Large intestine (tissue), 3 donors: Measurements from ENCODE around the gene NIPAL3. TPM values are rescaled to one million over a fixed set of nuclear protein-coding genes. Genes with fewer than 3 reads are reported as not detected.

Experiments
- DNase-seq, 2 donors: peaks; one replicate each; pipeline versions ENCODE4 v3.0.0 to v3.0.0-alpha.2; 2013
- H3K27ac ChIP-seq: one replicate; pipeline ENCODE4 v1.5.1; 2013; ENCODE audit warnings: low read length
- H3K27me3 ChIP-seq: 2 replicates; pipeline ENCODE4 v1.6.1; 2013; ENCODE audit warnings: low read length; ENCODE audit not compliant: control insufficient read depth, insufficient read depth
- H3K36me3 ChIP-seq: 2 replicates; pipeline ENCODE4 v1.6.1; 2013; ENCODE audit warnings: low read length; ENCODE audit not compliant: control insufficient read depth, insufficient read depth
- H3K4me1 ChIP-seq: one replicate; pipeline ENCODE4 v1.6.1; 2013; ENCODE audit warnings: low read length; ENCODE audit not compliant: control insufficient read depth, insufficient read depth
- H3K4me3 ChIP-seq: one replicate; pipeline ENCODE4 v1.5.1; 2013; ENCODE audit warnings: low read length
- H3K9me3 ChIP-seq: one replicate; pipeline ENCODE4 v1.6.1; 2013; ENCODE audit warnings: mild to moderate bottlenecking, low read depth, low read length, moderate library complexity; ENCODE audit not compliant: control insufficient read depth
- WGBS: methylation state at CpG from one replicate; pipeline ENCODE4 v1.1.5; 2013; ENCODE audit warnings: low lambda C conversion rate; ENCODE audit not compliant: insufficient coverage; 5-methylcytosine and 5-hydroxymethylcytosine counted together
- polyA plus RNA-seq: library from polyadenylated mRNA; unstranded; fragments of 120-200 nt; gene quantifications from one replicate; pipeline ENCODE4 v1.2.1, GENCODE V29; 2013

NIPAL3 gene
- polyA plus RNA-seq, 1 donor: 16.0 TPM

DNA sequence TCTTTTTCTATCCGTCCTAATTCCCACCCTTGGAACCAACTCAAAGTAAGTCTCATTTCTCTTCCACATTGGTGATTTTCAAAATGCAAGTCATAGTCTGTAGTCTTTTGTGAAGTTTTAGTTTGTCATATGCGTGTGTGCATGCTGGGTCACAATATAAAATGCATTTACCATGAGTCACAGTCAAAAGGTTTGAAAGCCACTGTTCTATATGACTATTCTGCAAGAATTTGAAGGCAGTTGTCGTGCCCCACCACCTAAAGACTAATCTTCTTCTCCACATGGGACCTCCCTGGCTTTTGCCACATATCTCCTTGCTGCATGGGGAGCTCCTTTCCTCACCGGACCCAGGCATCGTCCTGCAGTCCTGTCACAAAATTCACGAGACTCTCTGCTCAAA lies 3.6 kb upstream of the NIPAL3 start:
- H3K27ac ChIP-seq: peak overlapping the region; percentile 34
- no CpG with 5 or more reads among the region's 6 CpGs for WGBS

DNA sequence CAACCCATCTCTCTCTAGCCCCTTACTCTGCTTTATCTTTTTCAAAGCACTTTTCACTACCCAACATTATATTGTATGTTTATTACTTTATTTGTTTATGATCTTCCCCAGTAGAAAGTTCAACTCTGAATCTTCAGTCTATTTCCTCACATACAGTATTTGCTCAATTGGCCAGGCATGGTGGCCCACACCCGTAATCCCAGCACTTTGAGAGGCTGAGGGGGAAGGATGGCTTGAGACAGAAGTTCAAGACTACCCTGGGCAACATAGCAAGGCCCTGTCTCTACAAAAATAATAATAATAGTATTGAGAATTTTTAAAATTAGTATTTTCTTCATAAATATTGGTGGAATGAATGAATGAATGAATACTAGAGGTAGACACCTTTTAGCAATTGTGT lies 3.2 kb upstream of the NIPAL3 start:
- H3K27ac ChIP-seq: peak overlapping the region; percentile 34
- no peaks in the 10 kb centered on the region for H3K27me3 ChIP-seq
- H3K9me3 ChIP-seq: peaks cover 4% of the 10 kb centered on the region
- WGBS: no CpG with 5 or more reads among the region's 1 CpG
- H3K4me3 ChIP-seq: no peak overlapping the region
- H3K36me3 ChIP-seq: no peaks in the 10 kb centered on the region
- peak in 1 of 2 donors; percentile 54 for DNase-seq
- H3K4me1 ChIP-seq: peaks cover 26% of the 10 kb centered on the region

More for the DNA sequence above, 3.6 kb upstream of the NIPAL3 start:
- no peak overlapping the region for H3K4me3 ChIP-seq
- H3K9me3 ChIP-seq: peaks cover 5% of the 10 kb centered on the region
- peaks cover 22% of the 10 kb centered on the region for H3K4me1 ChIP-seq
- H3K27me3 ChIP-seq: no peaks in the 10 kb centered on the region
- no peaks in the 10 kb centered on the region for H3K36me3 ChIP-seq
- DNase-seq: peak in 1 of 2 donors; percentile 48

DNA sequence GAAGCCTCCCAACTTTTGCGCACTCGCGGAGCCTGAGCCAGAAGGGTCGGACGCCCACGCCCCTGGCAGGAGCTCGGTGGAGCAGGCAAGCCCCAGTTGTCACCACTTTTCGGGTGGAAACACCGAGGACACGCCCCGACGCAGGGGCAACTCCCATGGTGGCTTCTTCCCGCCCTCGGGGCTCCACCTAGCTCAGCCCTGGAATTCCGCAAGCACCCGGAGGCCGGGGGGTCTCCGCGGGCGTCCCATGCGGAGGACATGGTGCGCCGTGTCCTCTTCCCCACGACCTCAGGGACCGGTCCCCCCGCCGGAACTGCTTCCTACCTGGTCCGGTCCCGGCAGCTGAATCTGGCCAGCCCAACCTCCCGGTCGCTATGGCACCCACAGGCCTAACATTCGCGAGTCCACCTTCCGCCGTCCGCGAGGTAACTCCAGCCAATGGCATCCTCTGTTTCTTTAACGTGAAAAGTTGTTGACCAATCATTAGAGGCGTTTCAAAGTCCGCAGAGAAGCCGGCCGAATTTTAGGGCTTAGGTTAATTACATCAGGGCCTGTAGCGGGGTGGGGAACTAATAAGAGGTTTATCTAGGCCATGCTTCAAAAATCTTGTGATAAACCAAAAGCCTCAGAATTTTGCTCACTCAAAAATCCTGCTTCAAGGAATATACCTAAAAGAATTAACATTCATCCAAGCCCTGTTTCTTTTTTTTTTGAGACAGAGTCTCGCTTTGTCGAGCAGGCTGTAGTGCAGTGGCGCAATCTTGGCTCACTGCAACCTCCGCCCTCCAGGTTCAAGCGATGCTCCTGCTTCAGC lies 2.0 kb upstream of the NIPAL3 start, which contains the start of gene STPG1:
TSS of gene STPG1 (minus strand) at position 433 of the 814 bp plus-strand sequence. CDS start 12,394 bp downstream, outside the sequence.
- Histone ChIP-seq H3K27ac (peak within 1 kb of the TSS; percentile 57), H3K9me3 (no peaks in the 10 kb centered on the region), H3K4me1 (peaks cover 29% of the 10 kb centered on the region), H3K27me3 (no peaks in the 10 kb centered on the region), H3K36me3 (no peaks in the 10 kb centered on the region), H3K4me3 (peak within 1 kb of the TSS; percentile 68)
- no CpG with 5 or more reads among the region's 48 CpGs for WGBS
- peak; percentile 79 to 93 for DNase-seq

DNA sequence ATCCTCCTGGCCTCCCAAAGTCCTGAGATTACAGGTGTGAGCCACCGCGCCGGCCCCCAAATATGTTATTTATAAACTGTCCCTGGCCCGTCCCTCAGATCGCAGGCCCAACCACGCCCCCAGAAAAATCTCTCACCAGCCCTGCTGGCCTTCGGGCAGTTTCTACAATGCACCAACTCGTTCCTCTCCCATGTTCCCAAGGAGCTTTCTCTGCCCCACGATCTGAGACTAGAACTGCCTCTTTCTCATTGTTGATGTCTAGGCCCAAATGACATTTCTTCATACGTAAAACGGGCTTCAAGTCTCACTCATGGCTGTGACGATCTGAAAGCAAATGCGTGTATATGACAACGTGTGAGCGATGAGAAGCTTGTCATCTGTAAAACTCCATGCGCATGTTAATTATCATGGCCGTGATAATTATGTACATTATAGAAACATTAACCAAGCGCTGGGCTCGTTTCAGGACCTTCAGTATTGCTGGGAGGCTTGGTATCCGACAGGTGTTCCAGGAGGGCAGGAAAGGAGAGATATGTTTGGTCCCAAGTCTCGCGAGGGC lies 748 bp upstream of the NIPAL3 start:
- Histone ChIP-seq H3K27ac (peak overlapping the region; percentile 67), H3K9me3 (no peaks in the 10 kb centered on the region), H3K4me3 (peak overlapping the region; percentile 72), H3K36me3 (peaks cover 4% of the 10 kb centered on the region), H3K4me1 (peaks cover 29% of the 10 kb centered on the region), H3K27me3 (no peaks in the 10 kb centered on the region)
- WGBS: 95% methylated on average over 3 of the region's 22 CpGs
- DNase-seq: no peak

DNA sequence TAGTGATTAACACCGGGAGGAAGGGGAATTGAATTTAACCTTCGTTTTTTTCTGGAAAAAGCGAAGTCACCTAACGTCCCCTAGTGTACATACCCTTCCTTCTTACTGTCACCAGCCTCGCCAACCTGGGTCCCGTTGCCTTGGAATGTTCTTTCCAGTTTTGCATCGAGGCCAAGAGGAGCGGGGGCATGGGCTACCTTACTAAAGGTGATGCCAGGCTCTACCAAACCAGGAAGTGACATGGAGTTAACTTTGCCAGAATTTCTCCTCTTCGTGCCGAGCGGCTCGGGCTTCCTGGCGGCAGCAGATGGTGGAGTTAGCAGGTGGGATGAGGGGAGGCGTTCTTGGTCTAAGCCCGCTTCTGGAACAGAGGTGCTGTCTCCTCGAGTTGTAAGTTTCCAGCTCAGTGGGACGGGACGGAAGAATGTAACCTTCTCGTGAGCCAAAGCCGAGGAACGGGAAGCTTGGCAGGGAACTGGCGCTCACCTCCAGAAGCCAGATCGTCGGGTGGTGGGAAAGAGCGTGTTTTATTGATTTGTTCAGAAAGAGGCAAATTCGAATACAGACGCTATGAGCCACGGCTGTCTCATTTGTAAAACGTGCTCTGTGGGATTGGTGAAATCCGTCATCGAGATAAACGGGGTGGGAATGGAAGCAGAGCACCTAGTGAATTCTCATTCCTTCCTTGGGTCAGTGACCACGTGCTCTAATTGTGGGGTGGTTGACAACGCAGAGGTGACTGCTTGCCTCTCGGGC lies 486 bp downstream of the NIPAL3 start:
- no peak for DNase-seq
- H3K4me1 ChIP-seq: peaks cover 28% of the 10 kb centered on the region
- WGBS: no CpG with 5 or more reads among the region's 35 CpGs

DNA sequence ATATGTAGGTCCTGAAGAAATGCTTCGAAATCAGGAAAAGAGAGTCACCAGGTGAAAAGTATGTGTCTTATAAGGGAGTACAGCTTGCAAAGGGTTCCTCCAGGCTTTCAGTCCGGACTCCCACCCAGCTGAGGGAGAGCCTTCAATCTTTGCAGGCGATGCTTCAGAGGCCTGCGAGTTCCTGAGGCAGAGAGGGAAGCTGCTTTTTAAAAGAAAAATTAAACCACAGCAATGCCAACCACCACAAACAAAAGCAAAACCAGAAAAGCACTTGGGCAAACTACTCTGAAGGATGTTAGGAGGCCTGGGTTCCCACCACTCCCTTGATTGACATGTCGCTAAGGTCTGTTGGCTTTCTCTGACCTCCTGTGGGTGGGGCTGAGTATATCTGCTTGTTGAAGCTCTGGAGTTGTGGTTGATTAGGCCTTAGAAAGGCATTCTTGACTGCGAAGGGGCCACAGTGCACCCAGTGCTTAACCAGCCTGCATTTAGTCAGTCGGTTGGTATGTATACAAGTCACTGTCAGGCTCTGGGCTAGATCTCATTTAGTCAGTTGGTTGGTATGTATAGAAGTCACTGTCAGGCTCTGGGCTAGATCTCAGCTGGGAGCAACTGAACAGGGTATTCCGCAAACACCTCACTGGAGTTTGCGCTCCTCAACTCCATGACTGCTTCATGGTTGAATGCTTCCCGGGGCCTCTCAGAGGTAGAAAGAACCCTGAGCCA lies 1.2 kb downstream of the NIPAL3 start:
- WGBS: 60% methylated on average over 1 of the region's 10 CpGs

More for the DNA sequence above, 486 bp downstream of the NIPAL3 start:
- H3K27ac ChIP-seq: peak overlapping the region; percentile 65
- H3K9me3 ChIP-seq: no peaks in the 10 kb centered on the region
- H3K36me3 ChIP-seq: peaks cover 7% of the 10 kb centered on the region
- no peaks in the 10 kb centered on the region for H3K27me3 ChIP-seq
- H3K4me3 ChIP-seq: peak overlapping the region; percentile 72

DNA sequence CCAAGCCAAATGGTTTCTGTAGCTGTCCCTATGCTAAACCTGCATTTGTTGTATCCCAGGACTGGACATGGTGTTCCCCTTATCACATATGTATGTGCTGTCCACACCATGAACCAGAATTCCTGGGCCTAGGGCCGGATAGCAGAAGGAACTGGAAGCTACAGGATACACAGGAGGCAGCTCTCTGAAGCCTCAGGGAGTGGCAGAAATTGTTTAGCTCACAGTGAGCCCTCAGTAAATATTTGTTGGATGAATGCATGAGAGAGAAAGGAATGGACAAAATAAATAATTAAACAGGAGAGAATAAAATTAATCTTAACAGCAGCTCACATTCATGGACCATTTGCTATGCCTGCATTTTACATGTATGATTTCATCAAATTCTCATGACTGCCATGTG lies 2.1 kb downstream of the NIPAL3 start:
- Histone ChIP-seq H3K27ac (no peak overlapping the region), H3K9me3 (no peaks in the 10 kb centered on the region), H3K4me3 (no peak overlapping the region), H3K36me3 (peaks cover 17% of the 10 kb centered on the region), H3K4me1 (peaks cover 20% of the 10 kb centered on the region), H3K27me3 (no peaks in the 10 kb centered on the region)
- WGBS: no CpG with 5 or more reads among the region's 1 CpG
- no peak for DNase-seq

More for the DNA sequence above, 1.2 kb downstream of the NIPAL3 start:
- Histone ChIP-seq H3K4me1 (peaks cover 22% of the 10 kb centered on the region), H3K36me3 (peaks cover 10% of the 10 kb centered on the region), H3K27ac (peak overlapping the region; percentile 65), H3K9me3 (no peaks in the 10 kb centered on the region), H3K27me3 (no peaks in the 10 kb centered on the region), H3K4me3 (peak overlapping the region; percentile 72)
- peak; percentile 37 to 71 for DNase-seq

DNA sequence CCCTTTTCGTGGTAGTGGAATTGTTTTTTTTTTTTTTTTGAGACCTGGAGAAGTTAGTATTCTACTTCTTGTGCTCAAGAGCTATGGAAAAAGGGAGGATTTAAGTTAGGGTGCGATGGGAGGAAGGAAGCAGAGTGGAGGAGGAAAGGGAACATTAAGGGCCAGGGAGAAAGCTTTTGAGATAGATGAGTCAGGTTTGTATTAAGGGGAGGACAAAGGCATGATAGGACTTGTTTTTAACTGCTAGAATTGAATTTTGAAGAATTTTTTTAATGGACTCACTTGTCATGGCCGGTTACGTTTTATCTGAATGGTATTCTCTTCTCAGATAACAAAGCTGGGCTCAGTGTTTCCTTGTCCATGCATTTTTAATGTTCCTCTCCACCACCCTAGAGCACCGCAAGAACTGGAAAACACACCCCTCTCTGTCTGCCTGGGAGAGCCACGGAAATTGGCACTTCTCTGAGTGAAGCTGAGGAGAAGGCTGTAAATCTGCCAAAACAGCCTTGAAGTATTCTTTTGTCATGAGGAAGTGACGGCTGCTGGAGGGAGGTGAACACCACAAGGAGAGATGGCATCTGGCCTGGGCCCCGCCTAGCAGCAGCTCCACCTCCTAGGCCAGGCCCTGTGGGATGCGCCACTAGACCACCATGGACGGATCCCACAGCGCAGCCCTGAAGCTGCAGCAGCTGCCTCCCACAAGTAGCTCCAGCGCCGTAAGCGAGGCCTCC lies 3.5 kb downstream of the NIPAL3 start:
- peak; percentile 21 to 32 for DNase-seq
- H3K27ac ChIP-seq: no peak overlapping the region
- 62% methylated on average over 3 of the region's 14 CpGs for WGBS
- peaks cover 18% of the 10 kb centered on the region for H3K4me1 ChIP-seq
- H3K36me3 ChIP-seq: peaks cover 17% of the 10 kb centered on the region
- no peaks in the 10 kb centered on the region for H3K9me3 ChIP-seq
- H3K4me3 ChIP-seq: no peak overlapping the region
- no peaks in the 10 kb centered on the region for H3K27me3 ChIP-seq

DNA sequence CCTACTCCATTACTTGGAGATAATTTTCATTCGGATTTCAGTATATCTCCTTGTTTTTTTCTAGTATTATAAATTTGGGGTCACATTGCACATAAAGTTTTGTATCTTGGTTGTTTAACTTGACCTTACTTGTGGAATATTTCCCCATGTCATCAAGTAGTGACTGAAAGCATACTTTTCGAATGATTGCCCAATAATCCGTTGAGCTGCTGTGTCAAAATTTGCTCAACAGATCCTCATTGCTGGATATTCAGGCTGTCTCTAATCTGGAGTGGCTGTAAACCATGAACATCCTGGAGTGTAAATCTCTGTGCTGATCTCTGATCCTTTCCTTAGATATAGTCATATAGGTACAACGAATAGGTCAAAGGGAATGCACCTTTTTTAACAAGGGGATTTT lies 4.9 kb downstream of the NIPAL3 start:
- H3K27ac ChIP-seq: no peak overlapping the region
- 92% methylated on average over 2 of the region's 4 CpGs for WGBS
- H3K9me3 ChIP-seq: no peaks in the 10 kb centered on the region
- peaks cover 17% of the 10 kb centered on the region for H3K36me3 ChIP-seq
- no peaks in the 10 kb centered on the region for H3K27me3 ChIP-seq
- H3K4me3 ChIP-seq: no peak overlapping the region
- no peak for DNase-seq
- peaks cover 20% of the 10 kb centered on the region for H3K4me1 ChIP-seq
